GM19035 (cell line): ENCODE data around the gene ID2.

Experiments
- ATAC-seq: cut with Tn5 transposase; IDR thresholded peaks from one replicate; pipeline ENCODE4 v1.9.1; 2021; ENCODE audit not compliant: unreplicated experiment

ID2 gene, protein sequence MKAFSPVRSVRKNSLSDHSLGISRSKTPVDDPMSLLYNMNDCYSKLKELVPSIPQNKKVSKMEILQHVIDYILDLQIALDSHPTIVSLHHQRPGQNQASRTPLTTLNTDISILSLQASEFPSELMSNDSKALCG

GRCh38 chr2:8681786-8682692 lies at the start of gene ID2:
TSS of gene ID2 (plus strand) at chr2:8682056. CDS start at chr2:8682166, 110 bp downstream.
- peak; percentile 52 for ATAC-seq

DNA sequence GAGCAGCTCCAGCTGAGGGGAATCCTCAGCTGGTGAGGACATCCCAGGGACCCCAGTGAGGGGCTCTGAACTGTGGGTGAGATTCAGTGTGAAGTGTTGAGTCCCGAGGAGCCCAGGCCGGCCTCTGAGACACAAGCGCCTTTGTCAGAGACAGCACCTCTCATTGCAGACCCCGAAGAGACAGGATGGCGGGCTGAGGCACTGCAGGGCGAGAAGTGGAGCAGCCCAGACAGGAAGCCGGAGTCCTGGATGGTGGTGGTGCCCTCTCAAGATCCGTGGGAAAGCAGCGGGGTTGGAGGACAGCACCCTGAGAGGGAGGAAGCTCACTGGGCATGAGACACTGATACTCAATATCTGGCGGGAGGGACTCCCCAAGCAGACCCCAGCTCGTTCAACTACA lies 49.1 kb upstream of the ID2 start:
- no peak for ATAC-seq

GRCh38 chr2:8633186-8633734 lies 48.6 kb upstream of the ID2 start:
- no peak for ATAC-seq

DNA sequence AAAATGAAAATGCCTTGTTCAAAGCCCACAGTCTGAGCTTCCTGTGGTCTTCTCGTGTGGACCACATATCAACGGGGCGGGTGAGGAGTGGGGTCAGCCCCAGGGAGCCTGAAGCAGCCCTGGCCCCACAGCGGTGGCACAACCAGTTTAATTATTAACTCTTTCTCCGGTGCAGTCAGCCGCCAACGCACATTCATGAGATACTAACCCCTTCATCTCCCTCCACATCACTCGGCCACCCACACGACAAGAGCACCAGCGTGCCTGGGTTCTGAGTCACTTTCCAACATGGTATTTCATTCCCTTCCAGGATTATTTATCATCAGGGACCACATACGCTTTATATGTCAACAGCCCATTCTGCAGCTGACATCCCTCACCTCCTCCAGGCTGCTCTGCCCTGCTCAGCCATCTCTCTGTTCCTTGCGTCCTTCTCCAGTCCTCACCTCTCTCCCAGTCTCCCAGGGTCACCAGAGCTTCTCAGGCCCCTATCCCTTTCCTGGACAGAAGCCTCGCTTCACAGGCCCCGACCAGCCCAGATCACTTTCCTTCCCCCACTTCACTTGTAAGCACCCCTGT lies 48.0 kb upstream of the ID2 start:
- ATAC-seq = no peak

- ATAC-seq = no peak
Observed at GRCh38 chr2:8634466-8635172, 47.2 kb upstream of the ID2 start.

DNA sequence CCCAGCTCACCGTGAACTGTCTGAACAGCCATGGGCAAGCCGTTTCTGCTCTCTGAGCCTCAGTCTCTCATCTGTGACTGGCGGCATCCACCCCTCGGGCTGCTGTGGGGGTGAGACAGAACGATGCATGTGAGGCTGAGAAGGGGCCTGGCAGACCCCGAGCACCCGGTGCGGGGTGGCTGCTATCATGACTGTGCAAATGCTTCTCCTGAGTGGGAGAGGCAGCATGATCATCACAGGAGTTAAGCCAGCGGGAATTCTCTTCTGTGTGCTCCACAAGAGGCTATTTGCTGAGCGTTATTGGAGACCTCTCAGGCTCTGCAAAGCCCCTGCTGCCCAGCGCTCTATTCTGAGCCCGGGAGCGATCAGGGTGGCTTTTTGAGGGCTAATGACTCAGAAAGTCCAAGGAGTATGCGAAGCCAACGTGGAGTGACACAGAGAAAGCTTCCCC lies 45.8 kb upstream of the ID2 start:
- ATAC-seq = no peak

- ATAC-seq = no peak
Observed at GRCh38 chr2:8636721-8637636, 44.9 kb upstream of the ID2 start.

DNA sequence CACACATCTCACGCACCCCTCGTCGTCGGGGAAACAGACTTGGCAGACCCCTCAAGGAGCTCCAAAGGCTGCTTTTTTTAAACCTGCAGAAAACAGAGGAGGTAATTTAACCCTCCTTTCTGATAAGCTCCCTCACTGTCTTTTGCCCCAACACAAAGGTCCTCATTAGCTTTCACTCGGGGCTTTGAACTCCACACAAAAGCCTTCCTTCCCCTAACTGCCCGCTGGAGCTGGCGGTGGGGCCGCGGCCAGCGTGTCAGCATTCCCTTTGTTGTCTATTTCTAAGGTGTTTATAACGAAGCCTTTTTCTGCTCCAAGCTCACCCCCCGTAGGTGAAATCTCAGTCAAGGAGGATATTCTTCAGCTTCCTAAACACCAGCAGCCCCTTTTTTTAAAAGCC lies 43.5 kb upstream of the ID2 start:
- ATAC-seq = no peak

- ATAC-seq = no peak
Observed at GRCh38 chr2:8639122-8639635, 42.7 kb upstream of the ID2 start.

- no peak for ATAC-seq
Observed at GRCh38 chr2:8640498-8640897, 41.4 kb upstream of the ID2 start.

DNA sequence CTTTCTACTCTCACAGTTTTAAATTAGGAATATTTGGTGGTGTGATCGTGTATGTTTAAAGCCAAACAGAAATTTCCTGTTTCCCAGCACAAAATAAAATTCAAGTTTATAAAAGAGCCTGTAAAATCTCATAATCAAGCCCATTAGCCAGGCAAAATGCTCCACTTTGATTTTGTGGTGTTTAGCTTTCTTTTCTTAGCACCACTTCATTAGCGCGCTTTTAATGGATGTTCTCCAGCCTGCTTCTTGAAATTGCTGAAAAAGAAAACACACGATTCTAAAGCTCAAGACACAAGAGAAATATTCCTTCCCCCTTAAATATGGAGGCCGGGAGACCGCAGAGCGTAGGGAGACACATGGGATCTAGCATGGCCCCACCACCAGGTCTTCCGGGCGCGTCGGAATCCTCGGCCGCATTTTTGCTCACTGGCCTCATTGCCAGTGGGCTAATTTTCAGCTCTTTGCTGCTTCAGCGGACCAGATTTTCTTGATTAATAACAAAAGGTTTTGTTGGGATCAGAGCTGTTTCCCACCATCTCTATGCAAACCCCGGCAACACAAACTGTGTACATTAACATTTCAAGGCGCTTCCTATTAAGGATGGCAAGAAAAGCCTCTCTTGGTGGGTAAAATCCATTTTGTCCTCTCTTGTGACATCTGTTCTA lies 40.4 kb upstream of the ID2 start:
- no peak for ATAC-seq

- ATAC-seq = no peak
Observed at GRCh38 chr2:8642366-8643068, 39.3 kb upstream of the ID2 start.

- ATAC-seq = no peak
Observed at GRCh38 chr2:8643250-8643995, 38.4 kb upstream of the ID2 start.

DNA sequence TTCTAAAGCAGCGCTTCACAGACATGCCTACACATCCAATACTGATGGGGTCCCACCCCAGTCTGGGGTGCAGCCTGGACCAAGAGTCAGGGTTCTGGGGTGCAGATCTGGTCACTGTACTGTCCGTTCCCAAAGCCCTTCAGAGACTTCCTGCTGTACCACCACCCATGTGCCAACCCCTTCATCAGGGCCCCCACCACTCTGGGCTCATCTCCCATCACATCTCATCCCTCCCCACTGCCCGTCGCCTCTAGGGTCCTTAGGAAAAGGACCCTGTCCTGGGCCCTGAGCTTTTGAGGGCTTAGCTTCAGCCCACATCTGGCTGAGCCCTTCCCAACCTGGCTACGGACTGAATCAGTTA lies 37.9 kb upstream of the ID2 start:
- ATAC-seq = no peak

DNA sequence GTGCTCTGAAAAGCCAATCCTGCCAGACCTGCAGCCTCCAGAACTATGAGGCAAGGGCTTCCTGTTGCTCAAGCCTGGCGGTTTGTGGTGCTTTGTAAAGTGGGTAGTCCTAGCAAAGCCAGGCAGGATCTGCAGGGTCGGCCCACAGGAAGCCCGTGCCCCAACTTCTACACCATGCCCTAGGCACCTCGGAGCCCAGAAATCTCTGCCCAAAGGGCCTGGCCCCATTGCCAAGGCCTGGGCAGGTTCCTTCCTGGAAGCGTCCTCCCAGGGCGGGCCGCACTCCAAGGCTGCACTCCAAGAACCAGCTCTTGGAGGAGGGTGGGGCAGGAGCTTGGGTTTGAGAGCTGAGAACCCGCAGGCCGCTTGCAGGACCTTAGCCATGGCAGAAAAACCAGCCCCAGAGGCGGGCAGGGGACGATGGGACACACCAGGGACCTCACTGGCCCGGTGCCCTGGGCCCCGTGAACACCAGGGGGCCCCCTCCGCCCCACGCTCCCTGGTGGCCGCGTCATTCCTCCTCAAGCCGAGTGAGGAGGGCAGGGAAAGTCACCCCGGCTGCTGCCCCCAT lies 37.2 kb upstream of the ID2 start:
- no peak for ATAC-seq

- no peak for ATAC-seq
Observed at GRCh38 chr2:8645176-8645831, 36.6 kb upstream of the ID2 start.

GRCh38 chr2:8646731-8647461 lies 35.0 kb upstream of the ID2 start:
- ATAC-seq = no peak
